HFFc6 (cell line): ENCODE data around the gene KRT79. TPM values are rescaled to one million over a fixed set of nuclear protein-coding genes. Genes with fewer than 3 reads are reported as not detected.

Experiments used
- DNase-seq: peaks from one replicate; pipeline ENCODE4 v3.0.0-alpha.2; 2018
- H3K27ac Mint-ChIP-seq: 2 replicates; pipeline ENCODE4 v1.8.0; 2020; ENCODE audit warnings: mild to moderate bottlenecking, mixed read lengths
- H3K27me3 Mint-ChIP-seq: 2 replicates; pipeline ENCODE4 v1.8.0; 2021; ENCODE audit warnings: mild to moderate bottlenecking, moderate library complexity, mixed read lengths; ENCODE audit not compliant: insufficient read depth
- H3K36me3 Mint-ChIP-seq: 2 replicates; pipeline ENCODE4 v1.8.0; 2021; ENCODE audit warnings: low read depth, mixed read lengths
- H3K4me1 Mint-ChIP-seq: 2 replicates; pipeline ENCODE4 v1.8.0; 2020; ENCODE audit warnings: low read depth, mixed read lengths
- H3K4me3 Mint-ChIP-seq: 2 replicates; pipeline ENCODE4 v1.8.0; 2020; ENCODE audit warnings: mild to moderate bottlenecking, moderate library complexity, mixed read lengths
- H3K9me3 Mint-ChIP-seq: 2 replicates; pipeline ENCODE4 v1.8.0; 2020; ENCODE audit warnings: mild to moderate bottlenecking, mixed read lengths
- total RNA-seq, 6 experiments: library from RNA; stranded (reverse); fragmentation: NEBNext Ultra II Directional; extraction: Animal tissue kit (Norgen Biotek cat#: 25700); gene quantifications; 2 replicates in 1 of 6; 3 replicates in 5 of 6; pipeline ENCODE4 v1.2.3, GENCODE V29; 2021
- TF ChIP-seq, protein P1 (sequence below): fragments of 200-600 bp; sonication (generic); IDR thresholded peaks from 2 replicates; pipeline ENCODE4 v1.5.0; 2021; ENCODE audit warnings: antibody characterized with exemption, mild to moderate bottlenecking

Gene KRT79
- total RNA-seq, 6 experiments from 2014 or later, result not detected

DNA sequence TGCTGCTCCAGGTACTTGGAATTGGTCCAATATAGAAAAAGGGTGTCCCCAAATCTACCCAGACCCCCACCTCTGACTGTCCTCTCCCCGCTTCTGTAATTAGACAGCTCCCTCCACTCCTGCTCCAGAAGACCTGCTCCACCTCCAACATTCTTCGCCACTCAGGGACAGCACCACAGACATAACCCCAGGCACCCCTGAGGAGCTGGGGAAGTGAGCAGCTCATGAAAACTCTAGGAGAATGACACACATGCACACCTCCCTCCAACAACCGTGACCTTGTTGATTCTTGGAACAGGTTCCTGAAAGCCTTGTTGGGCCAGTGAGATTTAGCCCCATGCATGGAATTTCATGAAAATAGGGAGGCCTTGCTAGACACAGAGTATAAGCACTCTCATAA is 28.4 kb downstream of the KRT79 start:
- no peak overlapping the region for H3K27ac Mint-ChIP-seq
- peaks cover 43% of the 10 kb centered on the region for H3K27me3 Mint-ChIP-seq
- TF ChIP-seq, protein P1, sequence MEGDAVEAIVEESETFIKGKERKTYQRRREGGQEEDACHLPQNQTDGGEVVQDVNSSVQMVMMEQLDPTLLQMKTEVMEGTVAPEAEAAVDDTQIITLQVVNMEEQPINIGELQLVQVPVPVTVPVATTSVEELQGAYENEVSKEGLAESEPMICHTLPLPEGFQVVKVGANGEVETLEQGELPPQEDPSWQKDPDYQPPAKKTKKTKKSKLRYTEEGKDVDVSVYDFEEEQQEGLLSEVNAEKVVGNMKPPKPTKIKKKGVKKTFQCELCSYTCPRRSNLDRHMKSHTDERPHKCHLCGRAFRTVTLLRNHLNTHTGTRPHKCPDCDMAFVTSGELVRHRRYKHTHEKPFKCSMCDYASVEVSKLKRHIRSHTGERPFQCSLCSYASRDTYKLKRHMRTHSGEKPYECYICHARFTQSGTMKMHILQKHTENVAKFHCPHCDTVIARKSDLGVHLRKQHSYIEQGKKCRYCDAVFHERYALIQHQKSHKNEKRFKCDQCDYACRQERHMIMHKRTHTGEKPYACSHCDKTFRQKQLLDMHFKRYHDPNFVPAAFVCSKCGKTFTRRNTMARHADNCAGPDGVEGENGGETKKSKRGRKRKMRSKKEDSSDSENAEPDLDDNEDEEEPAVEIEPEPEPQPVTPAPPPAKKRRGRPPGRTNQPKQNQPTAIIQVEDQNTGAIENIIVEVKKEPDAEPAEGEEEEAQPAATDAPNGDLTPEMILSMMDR, result no peak
- peaks cover 4% of the 10 kb centered on the region for H3K4me1 Mint-ChIP-seq
- no peak for DNase-seq
- H3K4me3 Mint-ChIP-seq, result no peak overlapping the region
- H3K36me3 Mint-ChIP-seq, result no peaks in the 10 kb centered on the region
- H3K9me3 Mint-ChIP-seq, result no peaks in the 10 kb centered on the region

DNA sequence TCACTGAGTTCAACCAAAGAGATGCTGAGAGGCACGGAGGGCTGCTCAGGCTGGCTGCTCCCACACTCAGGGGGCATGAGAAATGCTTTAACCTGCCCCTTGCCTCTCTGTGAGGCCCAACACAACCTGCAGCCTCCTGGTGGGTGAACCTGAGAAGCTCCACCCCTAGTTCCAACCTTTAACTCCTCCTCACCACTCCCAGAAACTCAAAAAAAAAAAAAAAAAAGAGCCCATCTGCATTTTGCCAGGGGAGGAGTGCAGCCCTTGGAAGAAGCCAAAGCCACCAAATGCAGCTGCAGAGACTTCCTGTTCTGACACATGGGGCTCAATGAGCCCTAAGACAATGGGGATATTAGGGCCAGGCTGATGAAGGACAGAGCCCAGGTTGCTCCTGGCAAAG is 29.1 kb downstream of the KRT79 start:
- Mint-ChIP-seq H3K4me1 (peaks cover 11% of the 10 kb centered on the region), H3K4me3 (no peak overlapping the region), H3K27me3 (peaks cover 43% of the 10 kb centered on the region)

DNA sequence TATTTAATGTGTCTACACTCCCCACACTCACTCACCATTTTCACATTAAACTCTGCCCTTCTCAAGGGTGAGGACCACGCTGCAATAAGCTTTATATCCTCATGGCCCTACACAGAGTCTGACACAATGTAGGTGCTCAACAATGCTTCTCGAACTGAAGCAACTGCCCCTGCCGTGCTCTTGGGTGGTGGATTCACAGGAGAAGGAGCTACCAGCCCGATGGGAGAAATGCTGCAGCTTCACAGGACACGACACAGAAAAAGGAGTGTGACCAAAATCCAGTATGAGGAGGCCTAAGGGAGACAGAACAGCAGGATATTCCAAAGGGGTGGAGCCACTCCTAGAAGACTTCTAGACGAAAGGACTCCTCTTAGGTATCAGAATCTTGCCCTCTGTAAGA is 31.7 kb downstream of the KRT79 start:
- Mint-ChIP-seq H3K4me3 (no peak overlapping the region), H3K4me1 (peaks cover 36% of the 10 kb centered on the region), H3K36me3 (no peaks in the 10 kb centered on the region), H3K27ac (no peak overlapping the region), H3K9me3 (no peaks in the 10 kb centered on the region), H3K27me3 (peaks cover 30% of the 10 kb centered on the region)
- no peak for DNase-seq
- TF ChIP-seq, protein P1, result no peak

More for the DNA sequence above, 29.1 kb downstream of the KRT79 start:
- TF ChIP-seq, protein P1, result no peak
- H3K36me3 Mint-ChIP-seq, result no peaks in the 10 kb centered on the region
- no peak overlapping the region for H3K27ac Mint-ChIP-seq
- DNase-seq, result no peak
- H3K9me3 Mint-ChIP-seq, result no peaks in the 10 kb centered on the region

DNA sequence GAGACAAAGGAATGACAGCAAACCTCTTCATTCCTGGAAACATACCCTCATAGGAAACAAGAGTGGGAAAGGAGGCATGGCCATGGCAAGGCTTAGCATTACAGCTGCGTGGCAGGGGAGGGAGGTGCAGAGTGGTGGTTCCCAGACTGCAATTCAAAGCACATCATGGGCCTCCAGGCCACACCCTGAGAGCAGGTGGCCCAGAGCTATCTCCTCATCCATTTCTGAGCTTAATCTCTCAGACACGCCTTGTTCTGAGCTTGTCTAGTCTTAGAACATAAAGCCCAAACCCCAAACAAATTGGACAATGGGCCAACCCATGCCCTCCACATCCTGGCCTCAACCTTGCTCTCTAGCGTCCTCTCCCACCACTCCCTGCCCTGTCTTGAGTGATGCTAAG is 32.3 kb downstream of the KRT79 start:
- Mint-ChIP-seq H3K4me3 (no peak overlapping the region), H3K4me1 (peaks cover 43% of the 10 kb centered on the region), H3K27me3 (peaks cover 25% of the 10 kb centered on the region), H3K9me3 (no peaks in the 10 kb centered on the region), H3K27ac (no peak overlapping the region), H3K36me3 (no peaks in the 10 kb centered on the region)
- TF ChIP-seq, protein P1, result no peak
- no peak for DNase-seq

DNA sequence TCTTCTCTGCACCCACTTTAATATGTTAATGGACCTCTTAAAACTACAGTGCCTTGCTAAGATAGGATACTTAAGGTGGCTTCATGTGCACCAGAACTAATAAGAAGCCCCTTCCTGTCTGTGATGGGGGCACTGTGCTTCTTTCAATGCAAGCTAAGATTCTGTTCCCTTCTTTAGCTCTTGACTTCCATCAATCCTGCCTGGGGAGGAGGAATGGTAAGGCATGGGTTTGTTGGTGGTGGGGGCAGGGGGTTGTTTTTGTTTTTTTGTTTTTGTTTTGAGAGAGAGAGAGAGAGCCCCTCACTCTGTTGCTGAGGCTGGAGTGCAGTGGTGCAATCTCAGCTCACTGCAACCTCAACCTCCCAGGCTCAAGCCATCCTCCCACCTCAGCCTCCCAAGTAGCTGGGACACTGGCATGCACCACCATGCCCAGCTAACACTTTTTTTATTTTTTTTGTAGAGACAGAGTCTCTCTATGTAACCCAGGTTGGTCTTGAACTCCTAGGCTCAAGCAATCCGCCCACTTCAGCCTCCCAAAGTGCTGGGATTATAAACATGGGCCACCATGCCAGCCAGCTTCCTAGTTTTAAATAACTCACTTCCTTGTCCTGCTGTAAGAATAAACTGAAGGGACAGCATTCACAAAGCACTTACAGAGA is 33.7 kb downstream of the KRT79 start:
- peaks cover 21% of the 10 kb centered on the region for H3K27me3 Mint-ChIP-seq
- H3K4me3 Mint-ChIP-seq, result no peak overlapping the region
- H3K4me1 Mint-ChIP-seq, result peaks cover 47% of the 10 kb centered on the region
- TF ChIP-seq, protein P1, result no peak
- H3K9me3 Mint-ChIP-seq, result no peaks in the 10 kb centered on the region
- DNase-seq, result no peak
- H3K36me3 Mint-ChIP-seq, result no peaks in the 10 kb centered on the region
- no peak overlapping the region for H3K27ac Mint-ChIP-seq
